ENCODE data around the gene GAL3ST1. TPM values are rescaled to one million over a fixed set of nuclear protein-coding genes. Genes with fewer than 3 reads are reported as not detected.
A peak's percentile ranks its signal among the peaks of the same experiment; 100 is the strongest.

Gene GAL3ST1
- total and polyA plus RNA-seq, 10 of the 15 experiments (the other 5 are each of a cell fraction or from before 2014, with no cell fraction given) = not detected

- Histone ChIP-seq H3K27me3 (replicated peaks in 1 of 2; ENCODE audit: control insufficient read depth in 2 of 2, insufficient read depth in 2 of 2, low read length in 1 of 2) (no peaks in the 10 kb centered on the region), H2AFZ (ENCODE audit: control insufficient read depth, low read depth, low read length) (no peak overlapping the region), H3K79me2 (ENCODE audit: control insufficient read depth, insufficient read depth, low read length) (peaks cover 3% of the 10 kb centered on the region), H3K4me2 (ENCODE audit: control insufficient read depth, insufficient read depth) (no peak overlapping the region), H3K36me3 (ENCODE audit: control insufficient read depth in 2 of 2, insufficient read depth in 2 of 2, low read length in 1 of 2) (peaks cover 49 to 64% of the 10 kb centered on the region in 2 experiments), H3K4me3 (no peak overlapping the region), H3K9me3 (replicated peaks; ENCODE audit: control insufficient read depth, insufficient read depth, low read length) (no peaks in the 10 kb centered on the region), H3K4me1 (ENCODE audit: control insufficient read depth, insufficient read depth, low read length) (no peaks in the 10 kb centered on the region), H4K20me1 (ENCODE audit: control insufficient read depth, insufficient read depth) (no peaks in the 10 kb centered on the region), H3K27ac (ENCODE audit: control insufficient read depth, insufficient read depth) (no peak overlapping the region), H3K9ac (ENCODE audit: control insufficient read depth, insufficient read depth, low read length) (no peak overlapping the region)
- SMC1A ChIA-PET (ENCODE audit: uncharacterized antibody, unreplicated experiment) = no interaction called here
- POLR2A ChIA-PET = no interaction called here
- ATAC-seq = no peak
- no peak for DNase-seq (ENCODE audit: low read depth, low spot score)
- no TSS peak for BruUV-seq (replicated peaks)
- in situ Hi-C loops (cut with MboI) (no loop called here), intact Hi-C loops (cut with micrococcal nuclease; ENCODE audit: unreplicated experiment) (no loop called here)
- TF ChIP-seq POLR2A (IDR thresholded peaks at IDR 0.05; ENCODE audit: low read depth, low read length) = peak; percentile 61
- TF ChIP-seq SIX5 (IDR thresholded peaks at IDR 0.05; ENCODE audit: low read depth, low read length, severe bottlenecking) = no peak
- no peak for TF ChIP-seq USF1 (IDR thresholded peaks at IDR 0.05; ENCODE audit: borderline replicate concordance, extremely low read length, insufficient read depth, low read depth, low read length)
- 94% methylated on average over 15 of the region's 15 CpGs for WGBS (ENCODE audit: insufficient coverage, insufficient replicate concordance, low lambda C conversion rate, missing lambda C conversion rate)
- CTCF ChIA-PET = no interaction called here
- RAD21 ChIA-PET (ENCODE audit: unreplicated experiment) = no interaction called here
- FAIRE-seq = no peak
These were observed 10.0 kb upstream of the GAL3ST1 start for GRCh38 chr22:30584441-30584840.

DNA sequence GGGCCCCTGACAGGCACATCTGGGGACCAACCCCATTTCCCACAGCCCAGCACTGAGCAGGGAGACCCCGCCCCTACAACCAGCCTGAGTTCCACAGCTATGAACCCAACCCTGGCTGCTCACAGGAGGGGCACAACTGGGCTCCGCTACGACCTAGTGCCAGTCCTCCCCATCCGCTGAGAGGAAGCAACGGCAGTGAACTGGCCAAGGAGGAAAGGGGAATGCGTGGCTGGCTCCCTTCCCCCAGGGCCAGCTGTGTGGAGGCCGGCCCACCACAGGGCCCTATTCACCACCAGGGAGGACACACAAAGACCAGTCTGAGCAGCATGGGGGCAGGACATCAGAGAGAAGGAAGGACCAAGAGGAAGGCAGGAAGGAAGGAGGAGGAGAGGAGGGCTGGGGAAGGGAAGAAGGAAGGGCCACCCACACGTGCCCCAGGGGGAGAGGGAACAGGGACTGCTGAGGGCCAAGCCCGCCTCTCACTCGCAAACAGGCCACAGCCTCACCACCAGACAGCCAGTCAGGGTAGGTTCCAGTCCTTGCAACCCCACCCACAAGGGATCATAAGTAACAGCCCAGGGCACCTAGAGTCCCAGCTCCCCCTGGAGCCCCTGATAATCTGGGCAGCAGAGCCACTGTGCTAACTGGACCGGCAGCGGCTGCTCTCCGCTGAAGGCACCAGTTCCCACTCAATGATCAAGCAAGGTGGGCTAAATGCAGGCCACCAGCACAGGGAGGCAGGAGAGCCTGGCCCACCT is 8.5 kb upstream of the GAL3ST1 start:
- intact Hi-C loops (cut with micrococcal nuclease; ENCODE audit: unreplicated experiment) = no loop called here
- Histone ChIP-seq H3K9ac (ENCODE audit: control insufficient read depth, insufficient read depth, low read length) (no peak overlapping the region), H3K79me2 (ENCODE audit: control insufficient read depth, insufficient read depth, low read length) (no peaks in the 10 kb centered on the region), H3K27ac (ENCODE audit: control insufficient read depth, insufficient read depth) (no peak overlapping the region), H3K27me3 (replicated peaks in 1 of 2; ENCODE audit: control insufficient read depth in 2 of 2, insufficient read depth in 2 of 2, low read length in 1 of 2) (no peaks in the 10 kb centered on the region), H3K4me2 (ENCODE audit: control insufficient read depth, insufficient read depth) (no peak overlapping the region), H3K36me3 (ENCODE audit: control insufficient read depth in 2 of 2, insufficient read depth in 2 of 2, low read length in 1 of 2) (peaks cover 42 to 74% of the 10 kb centered on the region in 2 experiments), H4K20me1 (ENCODE audit: control insufficient read depth, insufficient read depth) (no peaks in the 10 kb centered on the region), H3K9me3 (replicated peaks; ENCODE audit: control insufficient read depth, insufficient read depth, low read length) (no peaks in the 10 kb centered on the region), H3K4me1 (ENCODE audit: control insufficient read depth, insufficient read depth, low read length) (no peaks in the 10 kb centered on the region), H2AFZ (ENCODE audit: control insufficient read depth, low read depth, low read length) (no peak overlapping the region), H3K4me3 (no peak overlapping the region)
- BruUV-seq (replicated peaks) = no TSS peak
- SMC1A ChIA-PET (ENCODE audit: uncharacterized antibody, unreplicated experiment) = interaction anchor here (0.6 kb wide), 1 partner anchor 37 kb away, joined by 3 read pairs; no protein-coding TSS in a partner anchor
- WGBS (ENCODE audit: insufficient coverage, insufficient replicate concordance, low lambda C conversion rate, missing lambda C conversion rate) = 89% methylated on average over 13 of the region's 13 CpGs
- in situ Hi-C loops (cut with MboI) = no loop called here
- no peak for DNase-seq (ENCODE audit: low read depth, low spot score)
- FAIRE-seq = no peak
- POLR2A ChIA-PET = no interaction called here
- CTCF ChIA-PET = no interaction called here
- RAD21 ChIA-PET (ENCODE audit: unreplicated experiment) = no interaction called here
- no peak for ATAC-seq
- TF ChIP-seq MLLT1 (IDR thresholded peaks at IDR 0.05) (no peak), MYB (IDR thresholded peaks at IDR 0.05; ENCODE audit: borderline replicate concordance, low read depth, low read length) (no peak), EZH2 (IDR thresholded peaks at IDR 0.05; ENCODE audit: borderline replicate concordance, control insufficient read depth, low read depth, low read length) (no peak), ZNF622 (IDR thresholded peaks at IDR 0.05) (no peak), CBFB (IDR thresholded peaks at IDR 0.05; ENCODE audit: low read depth) (no peak), SMAD5 (IDR thresholded peaks at IDR 0.05; ENCODE audit: low read depth) (no peak), IKZF2 (IDR thresholded peaks at IDR 0.05) (no peak), KDM1A (IDR thresholded peaks at IDR 0.05; ENCODE audit: borderline replicate concordance) (no peak), FOS (IDR thresholded peaks at IDR 0.05; ENCODE audit: borderline replicate concordance, extremely low read depth, insufficient read length) (no peak)
- TF ChIP-seq, protein P1, sequence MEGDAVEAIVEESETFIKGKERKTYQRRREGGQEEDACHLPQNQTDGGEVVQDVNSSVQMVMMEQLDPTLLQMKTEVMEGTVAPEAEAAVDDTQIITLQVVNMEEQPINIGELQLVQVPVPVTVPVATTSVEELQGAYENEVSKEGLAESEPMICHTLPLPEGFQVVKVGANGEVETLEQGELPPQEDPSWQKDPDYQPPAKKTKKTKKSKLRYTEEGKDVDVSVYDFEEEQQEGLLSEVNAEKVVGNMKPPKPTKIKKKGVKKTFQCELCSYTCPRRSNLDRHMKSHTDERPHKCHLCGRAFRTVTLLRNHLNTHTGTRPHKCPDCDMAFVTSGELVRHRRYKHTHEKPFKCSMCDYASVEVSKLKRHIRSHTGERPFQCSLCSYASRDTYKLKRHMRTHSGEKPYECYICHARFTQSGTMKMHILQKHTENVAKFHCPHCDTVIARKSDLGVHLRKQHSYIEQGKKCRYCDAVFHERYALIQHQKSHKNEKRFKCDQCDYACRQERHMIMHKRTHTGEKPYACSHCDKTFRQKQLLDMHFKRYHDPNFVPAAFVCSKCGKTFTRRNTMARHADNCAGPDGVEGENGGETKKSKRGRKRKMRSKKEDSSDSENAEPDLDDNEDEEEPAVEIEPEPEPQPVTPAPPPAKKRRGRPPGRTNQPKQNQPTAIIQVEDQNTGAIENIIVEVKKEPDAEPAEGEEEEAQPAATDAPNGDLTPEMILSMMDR (IDR thresholded peaks at IDR 0.05 in 2 of 3, conservative IDR thresholded peaks at IDR 0.05 in 1 of 3; ENCODE audit: control insufficient read depth in 2 of 3, extremely low read depth in 1 of 3, insufficient read depth in 1 of 3, low read depth in 3 of 3, low read length in 3 of 3) = no peak

Measured in GM12878 (cell line).